ENCODE data around the gene IL27RA. TPM values are rescaled to one million over a fixed set of nuclear protein-coding genes. Genes with fewer than 3 reads are reported as not detected.

The IL27RA gene
- 5.0 TPM for polyA plus RNA-seq (2012; ENCODE audit: insufficient read length, low read depth)

GRCh38 chr19:14031719-14032480, at the start of gene IL27RA:
IL27RA (plus strand) TSS chr19:14031762; CDS start chr19:14031873, 111 bp downstream.
- peak; percentile 46 for TF ChIP-seq FOXP2 (optimal IDR thresholded peaks at IDR 0.05; ENCODE audit: borderline replicate concordance, extremely low read depth, extremely low read length, insufficient read depth)
- no peak for TF ChIP-seq SIN3A (IDR thresholded peaks at IDR 0.05; ENCODE audit: borderline replicate concordance, insufficient read depth, low read length)

GRCh38 chr19:13981988-13982501, 49.5 kb upstream of the IL27RA start:
- TF ChIP-seq POLR2AphosphoS5 (IDR thresholded peaks at IDR 0.05; ENCODE audit: low read depth, low read length): no peak
- no peak for TF ChIP-seq TAF1 (IDR thresholded peaks at IDR 0.05; ENCODE audit: borderline replicate concordance, insufficient read depth, low read length)
- TF ChIP-seq REST (IDR thresholded peaks at IDR 0.05; ENCODE audit: insufficient read depth in 1 of 2, low read depth in 2 of 2, low read length in 2 of 2): no peak
- no peak for TF ChIP-seq SIN3A (IDR thresholded peaks at IDR 0.05; ENCODE audit: borderline replicate concordance, insufficient read depth, low read length)
- TF ChIP-seq FOXP2 (optimal IDR thresholded peaks at IDR 0.05; ENCODE audit: borderline replicate concordance, extremely low read depth, extremely low read length, insufficient read depth): no peak

- TF ChIP-seq REST (IDR thresholded peaks at IDR 0.05; ENCODE audit: insufficient read depth in 1 of 2, low read depth in 2 of 2, low read length in 2 of 2) (no peak), POLR2AphosphoS5 (IDR thresholded peaks at IDR 0.05; ENCODE audit: low read depth, low read length) (no peak), TAF1 (IDR thresholded peaks at IDR 0.05; ENCODE audit: borderline replicate concordance, insufficient read depth, low read length) (no peak), FOXP2 (optimal IDR thresholded peaks at IDR 0.05; ENCODE audit: borderline replicate concordance, extremely low read depth, extremely low read length, insufficient read depth) (no peak), SIN3A (IDR thresholded peaks at IDR 0.05; ENCODE audit: borderline replicate concordance, insufficient read depth, low read length) (no peak)
Measured at GRCh38 chr19:13982773-13983172, 48.8 kb upstream of the IL27RA start.

GRCh38 chr19:13983213-13983889, 48.2 kb upstream of the IL27RA start:
- no peak for TF ChIP-seq REST (IDR thresholded peaks at IDR 0.05; ENCODE audit: insufficient read depth in 1 of 2, low read depth in 2 of 2, low read length in 2 of 2)
- TF ChIP-seq SIN3A (IDR thresholded peaks at IDR 0.05; ENCODE audit: borderline replicate concordance, insufficient read depth, low read length): no peak
- no peak for TF ChIP-seq FOXP2 (optimal IDR thresholded peaks at IDR 0.05; ENCODE audit: borderline replicate concordance, extremely low read depth, extremely low read length, insufficient read depth)
- no peak for TF ChIP-seq TAF1 (IDR thresholded peaks at IDR 0.05; ENCODE audit: borderline replicate concordance, insufficient read depth, low read length)
- TF ChIP-seq POLR2AphosphoS5 (IDR thresholded peaks at IDR 0.05; ENCODE audit: low read depth, low read length): no peak

GRCh38 chr19:13984186-13984585, 47.4 kb upstream of the IL27RA start:
- TF ChIP-seq SIN3A (IDR thresholded peaks at IDR 0.05; ENCODE audit: borderline replicate concordance, insufficient read depth, low read length) (no peak), POLR2AphosphoS5 (IDR thresholded peaks at IDR 0.05; ENCODE audit: low read depth, low read length) (no peak), TAF1 (IDR thresholded peaks at IDR 0.05; ENCODE audit: borderline replicate concordance, insufficient read depth, low read length) (no peak), REST (IDR thresholded peaks at IDR 0.05; ENCODE audit: insufficient read depth in 1 of 2, low read depth in 2 of 2, low read length in 2 of 2) (no peak), FOXP2 (optimal IDR thresholded peaks at IDR 0.05; ENCODE audit: borderline replicate concordance, extremely low read depth, extremely low read length, insufficient read depth) (no peak)

Data from PFSK-1 (cell line).